ENCODE data around the gene CACNA1H. TPM values are rescaled to one million over a fixed set of nuclear protein-coding genes. Genes with fewer than 3 reads are reported as not detected.

Gene CACNA1H
- polyA plus RNA-seq, 1 experiment: 0.37 TPM

GRCh38 chr16:1181404-1182315 is 28.8 kb downstream of the CACNA1H start:
- H3K36me3 ChIP-seq (ENCODE audit: control insufficient read depth, insufficient read depth, low read length): no peaks in the 10 kb centered on the region
- H3K4me3 ChIP-seq (ENCODE audit: low read depth, low read length): no peak overlapping the region
- ChIA-PET POLR2A (no interaction called here), CTCF (interaction anchor here (0.6 to 1.6 kb wide), 8 partner anchors 11 to 76 kb away, joined by 3 to 7 read pairs (median 4); no protein-coding TSS in a partner anchor)
- no peak for DNase-seq (ENCODE audit: low read depth)
- TF ChIP-seq CTCF (IDR thresholded peaks at IDR 0.05; ENCODE audit: insufficient read depth, low read depth, low read length): no peak
- no peaks in the 10 kb centered on the region for H3K27me3 ChIP-seq (ENCODE audit: control insufficient read depth, insufficient read depth, low read length)

DNA sequence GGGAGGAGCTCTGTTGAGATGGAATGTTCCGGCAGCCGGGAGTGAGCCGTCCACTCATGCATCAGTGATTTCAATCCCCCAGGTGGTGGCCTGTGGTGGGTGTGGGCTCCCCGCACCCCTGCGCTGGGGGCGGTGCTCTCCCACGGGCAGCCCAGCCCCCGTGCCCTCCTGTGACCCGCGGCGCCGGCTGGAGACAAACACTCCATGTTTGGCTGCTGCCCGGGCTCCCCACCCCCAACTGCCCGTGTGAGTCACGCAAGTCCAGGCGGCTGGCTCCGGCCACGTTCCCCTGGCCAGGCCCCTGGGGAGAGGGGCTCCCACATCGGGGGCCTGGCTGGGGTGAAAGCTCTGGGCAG is 29.4 kb downstream of the CACNA1H start:
- no peak for TF ChIP-seq CTCF (IDR thresholded peaks at IDR 0.05; ENCODE audit: insufficient read depth, low read depth, low read length)
- no peaks in the 10 kb centered on the region for H3K36me3 ChIP-seq (ENCODE audit: control insufficient read depth, insufficient read depth, low read length)
- ChIA-PET POLR2A (no interaction called here), CTCF (interaction anchor here (0.6 to 1.6 kb wide), 4 partner anchors 12 to 76 kb away, joined by 3 to 5 read pairs (median 4); no protein-coding TSS in a partner anchor)
- H3K4me3 ChIP-seq (ENCODE audit: low read depth, low read length): no peak overlapping the region
- DNase-seq (ENCODE audit: low read depth): peak; percentile 19
- H3K27me3 ChIP-seq (ENCODE audit: control insufficient read depth, insufficient read depth, low read length): no peaks in the 10 kb centered on the region

DNA sequence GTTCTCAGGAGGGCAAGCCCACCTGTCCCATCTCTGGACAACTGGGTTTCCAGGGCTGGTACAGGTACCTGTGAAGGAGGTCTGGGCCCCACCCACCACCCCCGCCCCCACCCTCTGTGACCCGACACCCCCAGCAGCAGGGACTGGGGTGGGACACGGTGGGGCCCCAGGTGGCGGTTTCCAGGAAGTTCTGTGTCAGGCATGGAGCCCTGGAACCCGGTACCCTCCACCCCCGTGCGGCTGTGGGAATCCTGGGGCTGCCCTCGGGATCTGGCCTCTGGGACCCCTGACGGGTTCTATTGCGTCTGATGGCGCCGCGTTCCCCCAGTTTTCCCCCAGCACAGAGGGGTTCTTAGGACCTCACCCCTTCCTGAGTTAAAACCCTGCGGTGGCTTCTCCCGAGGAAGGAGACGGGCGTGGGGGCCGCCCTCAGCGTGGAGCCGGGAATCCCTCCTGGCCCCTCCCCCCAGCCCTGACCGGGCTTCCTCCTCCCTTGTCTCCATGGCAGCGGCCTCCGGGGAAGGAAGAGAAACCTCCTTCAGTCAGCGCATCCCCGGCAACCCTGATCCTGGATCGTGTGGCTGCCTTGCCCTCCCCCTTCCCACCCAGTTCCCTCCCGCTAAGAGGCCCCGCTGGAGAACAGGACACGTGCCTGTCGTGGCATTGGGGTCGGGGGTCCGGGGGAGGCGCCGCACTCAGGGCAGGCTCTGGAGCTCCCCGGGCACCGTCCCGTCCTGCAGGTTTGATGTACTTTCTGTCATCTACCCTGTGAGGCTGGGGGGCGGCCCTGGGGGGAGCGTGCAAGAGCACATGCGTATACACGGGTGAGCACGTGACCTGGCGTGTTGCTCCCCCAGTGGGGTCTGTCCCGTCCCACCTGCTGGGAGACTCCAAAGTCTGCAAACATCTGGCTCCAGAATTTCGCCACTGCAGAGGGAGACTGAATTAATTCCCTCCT is 30.3 kb downstream of the CACNA1H start:
- Histone ChIP-seq H3K27me3 (ENCODE audit: control insufficient read depth, insufficient read depth, low read length) (no peaks in the 10 kb centered on the region), H3K36me3 (ENCODE audit: control insufficient read depth, insufficient read depth, low read length) (no peaks in the 10 kb centered on the region), H3K4me3 (ENCODE audit: low read depth, low read length) (no peak overlapping the region)
- POLR2A ChIA-PET: no interaction called here
- DNase-seq (ENCODE audit: low read depth): no peak
- CTCF ChIA-PET: interaction anchor here (1.2 to 1.6 kb wide), 3 partner anchors 11 to 77 kb away, joined by 4 to 5 read pairs (median 5); no protein-coding TSS in a partner anchor
- no peak for TF ChIP-seq CTCF (IDR thresholded peaks at IDR 0.05; ENCODE audit: insufficient read depth, low read depth, low read length)

GRCh38 chr16:1184156-1184868 is 31.4 kb downstream of the CACNA1H start:
- POLR2A ChIA-PET: no interaction called here
- H3K4me3 ChIP-seq (ENCODE audit: low read depth, low read length): no peak overlapping the region
- TF ChIP-seq CTCF (IDR thresholded peaks at IDR 0.05; ENCODE audit: insufficient read depth, low read depth, low read length): no peak
- no peaks in the 10 kb centered on the region for H3K27me3 ChIP-seq (ENCODE audit: control insufficient read depth, insufficient read depth, low read length)
- CTCF ChIA-PET: interaction anchor here (1.2 kb wide), 1 partner anchor 10 kb away, joined by 4 read pairs; no protein-coding TSS in a partner anchor
- DNase-seq (ENCODE audit: low read depth): no peak
- no peaks in the 10 kb centered on the region for H3K36me3 ChIP-seq (ENCODE audit: control insufficient read depth, insufficient read depth, low read length)
